ENCODE results near the gene PAX8. TPM values are rescaled to one million over a fixed set of nuclear protein-coding genes. Genes with fewer than 3 reads are reported as not detected.

Gene PAX8
- polyA plus RNA-seq, 1 of the 3 experiments (the other 2 are of a cell fraction), result 0.23 TPM

DNA sequence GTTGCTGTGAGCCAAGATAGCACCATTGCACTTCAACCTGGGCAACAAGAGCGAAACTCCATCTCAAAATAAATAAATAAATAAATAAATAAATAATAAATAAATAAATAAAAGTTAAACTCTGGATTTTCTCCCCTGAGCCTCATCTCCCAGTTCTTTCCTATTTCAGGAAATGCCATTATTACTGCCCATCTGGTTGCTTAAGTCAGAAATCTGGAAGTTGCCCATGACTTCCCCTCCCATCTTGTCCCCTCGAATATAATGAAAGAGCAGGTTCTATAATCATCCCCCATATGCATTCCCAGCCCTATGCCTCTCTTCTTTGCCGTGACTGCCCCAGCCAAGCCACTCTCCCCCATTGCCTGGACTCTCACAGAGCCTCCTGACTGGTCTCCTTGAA is 109.1 kb downstream of the PAX8 start:
- POLR2A ChIA-PET, result no interaction called here
- H3F3A ChIP-seq (replicated peaks; ENCODE audit: insufficient read depth), result no peaks in the 10 kb centered on the region

DNA sequence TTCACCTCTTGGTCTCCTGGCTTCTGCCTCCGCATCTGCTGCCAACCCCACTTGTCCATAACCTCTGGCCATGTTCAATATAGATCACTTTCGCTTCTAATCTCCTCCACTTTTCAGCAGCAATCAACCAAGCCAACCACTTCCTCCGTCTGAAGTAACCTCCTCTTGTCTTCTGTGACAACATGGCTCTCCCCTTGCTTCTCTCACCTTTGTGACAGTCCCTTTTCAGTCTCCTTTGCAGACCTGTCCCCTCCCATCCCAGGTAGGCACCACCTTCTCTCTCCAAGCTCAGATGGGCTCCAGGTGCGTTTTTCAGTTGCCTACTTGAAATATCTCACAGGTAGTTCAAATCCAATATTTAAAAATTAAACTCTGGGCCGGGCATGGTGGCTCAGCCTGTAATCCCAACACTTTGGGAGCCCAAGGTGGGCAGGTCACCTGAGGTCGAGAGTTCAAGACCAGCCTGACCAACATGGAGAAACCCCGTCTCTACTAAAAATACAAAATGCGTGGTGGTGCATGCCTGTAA is 109.7 kb downstream of the PAX8 start:
- Histone ChIP-seq H3K9me3 (no peaks in the 10 kb centered on the region), H3K4me2 (no peak overlapping the region), H3K9me2 (no peaks in the 10 kb centered on the region), H3F3A (replicated peaks; ENCODE audit: insufficient read depth) (no peaks in the 10 kb centered on the region), H3K79me2 (ENCODE audit: insufficient read depth) (no peaks in the 10 kb centered on the region), H2AFZ (ENCODE audit: low read depth) (no peak overlapping the region), H3K4me3 (ENCODE audit: low read depth in 2 of 2, low read length in 1 of 2) (no peak overlapping the region), H3K4me1 (ENCODE audit: control insufficient read depth in 1 of 2, insufficient read depth in 2 of 2, low read depth in 1 of 2, low read length in 1 of 2) (no peaks in the 10 kb centered on the region), H3K36me3 (replicated peaks in 1 of 2; ENCODE audit: control insufficient read depth in 1 of 2, insufficient read depth in 2 of 2, low read length in 1 of 2) (no peaks in the 10 kb centered on the region), H3K27me3 (ENCODE audit: insufficient read depth) (no peaks in the 10 kb centered on the region; the same call in 1 of the 2 replicates), H4K20me1 (ENCODE audit: insufficient read depth) (no peaks in the 10 kb centered on the region), H3K9ac (no peak overlapping the region), H3K27ac (ENCODE audit: low read depth in 2 of 2, low read length in 1 of 2) (no peak overlapping the region)
- no peak for DNase-seq
- WGBS (ENCODE audit: low lambda C conversion rate), result 38% methylated on average over 8 of the region's 8 CpGs
- ChIA-PET POLR2A (no interaction called here), CTCF (no interaction called here)
- TF ChIP-seq, protein P1, sequence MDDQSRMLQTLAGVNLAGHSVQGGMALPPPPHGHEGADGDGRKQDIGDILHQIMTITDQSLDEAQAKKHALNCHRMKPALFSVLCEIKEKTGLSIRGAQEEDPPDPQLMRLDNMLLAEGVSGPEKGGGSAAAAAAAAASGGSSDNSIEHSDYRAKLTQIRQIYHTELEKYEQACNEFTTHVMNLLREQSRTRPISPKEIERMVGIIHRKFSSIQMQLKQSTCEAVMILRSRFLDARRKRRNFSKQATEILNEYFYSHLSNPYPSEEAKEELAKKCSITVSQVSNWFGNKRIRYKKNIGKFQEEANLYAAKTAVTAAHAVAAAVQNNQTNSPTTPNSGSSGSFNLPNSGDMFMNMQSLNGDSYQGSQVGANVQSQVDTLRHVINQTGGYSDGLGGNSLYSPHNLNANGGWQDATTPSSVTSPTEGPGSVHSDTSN (IDR thresholded peaks at IDR 0.05), result no peak
- TF ChIP-seq JUND (IDR thresholded peaks at IDR 0.05) (no peak), FOSL2 (IDR thresholded peaks at IDR 0.05; ENCODE audit: borderline replicate concordance, low read depth) (no peak), SMC3 (IDR thresholded peaks at IDR 0.05; ENCODE audit: low read depth, low read length) (no peak), TCF12 (IDR thresholded peaks at IDR 0.05) (no peak), ELF1 (IDR thresholded peaks at IDR 0.05) (no peak), MEF2A (IDR thresholded peaks at IDR 0.05; ENCODE audit: borderline replicate concordance, low read depth) (no peak)

More for the DNA sequence above, 109.1 kb downstream of the PAX8 start:
- TF ChIP-seq POLR2AphosphoS5 (IDR thresholded peaks at IDR 0.05; ENCODE audit: low read depth, low read length) (no peak), JUND (IDR thresholded peaks at IDR 0.05) (no peak), NFIC (IDR thresholded peaks at IDR 0.05; ENCODE audit: borderline replicate concordance) (no peak), ELF1 (IDR thresholded peaks at IDR 0.05) (no peak), RAD21 (IDR thresholded peaks at IDR 0.05; ENCODE audit: low read length) (no peak), SIN3A (IDR thresholded peaks at IDR 0.05; ENCODE audit: borderline replicate concordance, low read depth, low read length) (no peak), TEAD4 (IDR thresholded peaks at IDR 0.05; ENCODE audit: borderline replicate concordance, insufficient read depth) (no peak), RXRA (IDR thresholded peaks at IDR 0.05; ENCODE audit: borderline replicate concordance, low read depth) (no peak), FOSL2 (IDR thresholded peaks at IDR 0.05; ENCODE audit: borderline replicate concordance, low read depth) (no peak), CHD2 (IDR thresholded peaks at IDR 0.05; ENCODE audit: low read length, partially characterized antibody) (no peak), NRF1 (IDR thresholded peaks at IDR 0.05; ENCODE audit: low read depth, low read length) (no peak)
- TF ChIP-seq, protein P2, sequence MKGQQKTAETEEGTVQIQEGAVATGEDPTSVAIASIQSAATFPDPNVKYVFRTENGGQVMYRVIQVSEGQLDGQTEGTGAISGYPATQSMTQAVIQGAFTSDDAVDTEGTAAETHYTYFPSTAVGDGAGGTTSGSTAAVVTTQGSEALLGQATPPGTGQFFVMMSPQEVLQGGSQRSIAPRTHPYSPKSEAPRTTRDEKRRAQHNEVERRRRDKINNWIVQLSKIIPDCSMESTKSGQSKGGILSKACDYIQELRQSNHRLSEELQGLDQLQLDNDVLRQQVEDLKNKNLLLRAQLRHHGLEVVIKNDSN (IDR thresholded peaks at IDR 0.05; ENCODE audit: borderline replicate concordance, low read depth), result no peak
- TF ChIP-seq, protein P1 (IDR thresholded peaks at IDR 0.05), result no peak
- H3K4me1 ChIP-seq (ENCODE audit: control insufficient read depth in 1 of 2, insufficient read depth in 2 of 2, low read depth in 1 of 2, low read length in 1 of 2), result no peaks in the 10 kb centered on the region
- 35% methylated on average over 3 of the region's 3 CpGs for WGBS (ENCODE audit: low lambda C conversion rate)
- CTCF ChIA-PET, result no interaction called here
- no peak overlapping the region for H3K4me3 ChIP-seq (ENCODE audit: low read depth in 2 of 2, low read length in 1 of 2)
- no peak overlapping the region for H3K4me2 ChIP-seq
- peaks cover 1% of the 10 kb centered on the region; the same call in 1 of the 2 replicates for H3K27me3 ChIP-seq (ENCODE audit: insufficient read depth)
- no peaks in the 10 kb centered on the region for H4K20me1 ChIP-seq (ENCODE audit: insufficient read depth)
- H3K79me2 ChIP-seq (ENCODE audit: insufficient read depth), result no peaks in the 10 kb centered on the region
- no peak overlapping the region for H2AFZ ChIP-seq (ENCODE audit: low read depth)
- no peak for DNase-seq
- H3K9ac ChIP-seq, result no peak overlapping the region
- H3K9me2 ChIP-seq, result no peaks in the 10 kb centered on the region
- H3K36me3 ChIP-seq (replicated peaks in 1 of 2; ENCODE audit: control insufficient read depth in 1 of 2, insufficient read depth in 2 of 2, low read length in 1 of 2), result no peaks in the 10 kb centered on the region
- no peaks in the 10 kb centered on the region for H3K9me3 ChIP-seq
- H3K27ac ChIP-seq (ENCODE audit: low read depth in 2 of 2, low read length in 1 of 2), result no peak overlapping the region
